Tibial nerve (tissue), 4 donors: ENCODE data around the gene RIPK4. TPM values are rescaled to one million over a fixed set of nuclear protein-coding genes. Genes with fewer than 3 reads are reported as not detected.
"Not testable (repeated sequence)": the region's sequence is repeated elsewhere in the genome, so short reads cannot be mapped to it uniquely, and the experiment has no call there.

Source experiments
- DNase-seq, 2 donors: peaks; one replicate each; pipeline ENCODE4 v3.0.0-alpha.2; 2019; ENCODE audit warnings: low spot score in 2 of 2
- H3K27ac ChIP-seq, 4 donors: fragments of 200-600 bp; sonication (generic) in 3 of 4; one replicate each; pipeline ENCODE4 v1.5.1; 2017 to 2019; ENCODE audit warnings: mild to moderate bottlenecking in 1 of 4
- H3K27me3 ChIP-seq, 2 donors: fragments of 200-600 bp; sonication (generic) in 1 of 2; one replicate each; pipeline versions ENCODE4 v1.5.1 to v1.6.0; 2017 to 2019
- H3K36me3 ChIP-seq, 3 donors: fragments of 200-600 bp; sonication (generic); one replicate each; pipeline ENCODE4 v1.5.1; 2018 to 2019
- H3K4me1 ChIP-seq, 4 donors: fragments of 200-600 bp; sonication (generic) in 3 of 4; one replicate each; pipeline ENCODE4 v1.5.1; 2017 to 2019
- H3K4me3 ChIP-seq, 4 donors: fragments of 200-600 bp; sonication (generic) in 3 of 4; one replicate each; pipeline ENCODE4 v1.5.1; 2017 to 2019; ENCODE audit warnings: mild to moderate bottlenecking in 1 of 4, moderate library complexity in 1 of 4
- H3K9me3 ChIP-seq, 4 donors: fragments of 200-600 bp; sonication (generic) in 3 of 4; one replicate each; pipeline ENCODE4 v1.5.1; 2017 to 2019
- EP300 ChIP-seq, 2 donors: sonication (generic); formaldehyde crosslinking; IDR thresholded peaks; one replicate each; pipeline ENCODE4 v1.6.1; 2017; ENCODE audit warnings: antibody characterized with exemption in 2 of 2, mild to moderate bottlenecking in 1 of 2
- POLR2A ChIP-seq, 2 donors: fragments of 450-650 bp; IDR thresholded peaks; one replicate each; pipeline ENCODE4 v1.6.1; 2017; ENCODE audit warnings: antibody characterized with exemption in 2 of 2, mild to moderate bottlenecking in 2 of 2, moderate library complexity in 2 of 2
- WGBS, 2 donors: methylation state at CpG; one replicate each; pipeline ENCODE4 v1.1.5; 2018; 5-methylcytosine and 5-hydroxymethylcytosine counted together
- total RNA-seq, 4 donors: library from RNA; depleted of rRNA; stranded (reverse); fragments of >200 nt; gene quantifications; one replicate each; pipeline ENCODE4 v1.1.0, GENCODE V29; 2016
- TF ChIP-seq, protein P1 (sequence below), 5 experiments: fragments of 200-600 bp in 3 of 5; fragments of 450-650 bp in 2 of 5; sonication (generic) in 3 of 5; IDR thresholded peaks; one replicate each; pipeline ENCODE4 v1.5.1; 2016 to 2019; ENCODE audit warnings: antibody characterized with exemption in 5 of 5, mild to moderate bottlenecking in 3 of 5, moderate library complexity in 2 of 5

RIPK4 gene
- total RNA-seq, 4 donors from 2014 or later: 0.66 to 1.6 (median 1.2) TPM

GRCh38 chr21:41726630-41726969, 40.3 kb downstream of the RIPK4 start:
- peaks cover 0 to 38% of the 10 kb centered on the region in 2 donors for H3K27me3 ChIP-seq
- 76 to 79% methylated on average over 9 of the region's 9 CpGs for WGBS, 2 donors
- no peak overlapping the region for H3K4me3 ChIP-seq
- DNase-seq: no peak
- no peak overlapping the region for H3K27ac ChIP-seq
- peaks cover 0 to 8% (median 0%) of the 10 kb centered on the region in 4 donors for H3K9me3 ChIP-seq
- H3K36me3 ChIP-seq: no peaks in the 10 kb centered on the region
- TF ChIP-seq EP300 (IDR thresholded peaks at IDR 0.05) (no peak), POLR2A (IDR thresholded peaks at IDR 0.05) (no peak)
- TF ChIP-seq, protein P1, sequence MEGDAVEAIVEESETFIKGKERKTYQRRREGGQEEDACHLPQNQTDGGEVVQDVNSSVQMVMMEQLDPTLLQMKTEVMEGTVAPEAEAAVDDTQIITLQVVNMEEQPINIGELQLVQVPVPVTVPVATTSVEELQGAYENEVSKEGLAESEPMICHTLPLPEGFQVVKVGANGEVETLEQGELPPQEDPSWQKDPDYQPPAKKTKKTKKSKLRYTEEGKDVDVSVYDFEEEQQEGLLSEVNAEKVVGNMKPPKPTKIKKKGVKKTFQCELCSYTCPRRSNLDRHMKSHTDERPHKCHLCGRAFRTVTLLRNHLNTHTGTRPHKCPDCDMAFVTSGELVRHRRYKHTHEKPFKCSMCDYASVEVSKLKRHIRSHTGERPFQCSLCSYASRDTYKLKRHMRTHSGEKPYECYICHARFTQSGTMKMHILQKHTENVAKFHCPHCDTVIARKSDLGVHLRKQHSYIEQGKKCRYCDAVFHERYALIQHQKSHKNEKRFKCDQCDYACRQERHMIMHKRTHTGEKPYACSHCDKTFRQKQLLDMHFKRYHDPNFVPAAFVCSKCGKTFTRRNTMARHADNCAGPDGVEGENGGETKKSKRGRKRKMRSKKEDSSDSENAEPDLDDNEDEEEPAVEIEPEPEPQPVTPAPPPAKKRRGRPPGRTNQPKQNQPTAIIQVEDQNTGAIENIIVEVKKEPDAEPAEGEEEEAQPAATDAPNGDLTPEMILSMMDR (IDR thresholded peaks at IDR 0.05): no peak
- H3K4me1 ChIP-seq: peaks cover 0 to 26% (median 1%) of the 10 kb centered on the region in 4 donors

DNA sequence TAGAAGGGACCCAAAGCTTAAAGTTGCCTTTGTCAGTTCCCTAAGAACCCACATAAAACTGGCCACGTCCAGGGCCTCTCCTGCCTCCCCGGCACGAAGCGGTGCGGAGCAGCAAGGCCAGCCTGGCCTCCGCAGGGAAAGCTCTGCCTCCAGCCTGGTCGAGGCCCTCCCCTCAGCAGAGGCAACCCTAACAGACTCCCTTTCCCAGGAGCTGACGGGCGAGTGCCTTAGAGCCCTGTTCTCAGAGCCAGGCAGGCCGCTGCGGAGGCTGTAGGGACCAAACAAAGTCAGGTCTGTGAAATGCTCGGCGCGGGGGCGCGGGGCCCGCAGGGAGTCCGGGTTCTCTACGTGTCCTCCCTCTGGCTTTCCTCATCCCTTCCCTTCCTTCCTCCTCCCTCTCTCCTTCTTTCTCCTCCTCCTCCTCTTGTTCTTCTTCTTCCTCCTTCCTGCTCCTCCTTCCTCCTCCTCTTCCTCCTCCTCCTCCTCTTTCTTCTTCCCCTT, 40.7 kb downstream of the RIPK4 start:
- no peak for DNase-seq
- H3K27me3 ChIP-seq: peaks cover 0 to 38% of the 10 kb centered on the region in 2 donors
- peak overlapping the region in 1 of 4 donors; percentile 29 for H3K27ac ChIP-seq
- H3K4me3 ChIP-seq: peak overlapping the region in 1 of 4 donors; percentile 28
- H3K36me3 ChIP-seq: no peaks in the 10 kb centered on the region
- WGBS, 2 donors: 20 to 54% methylated on average over 16 to 18 of the region's 19 CpGs
- H3K9me3 ChIP-seq: peaks cover 0 to 4% (median 0%) of the 10 kb centered on the region in 4 donors
- H3K4me1 ChIP-seq: peaks cover 0 to 26% (median 1%) of the 10 kb centered on the region in 4 donors
- TF ChIP-seq EP300 (IDR thresholded peaks at IDR 0.05): no peak
- TF ChIP-seq, protein P1 (IDR thresholded peaks at IDR 0.05): no peak
- no peak for TF ChIP-seq POLR2A (IDR thresholded peaks at IDR 0.05)

DNA sequence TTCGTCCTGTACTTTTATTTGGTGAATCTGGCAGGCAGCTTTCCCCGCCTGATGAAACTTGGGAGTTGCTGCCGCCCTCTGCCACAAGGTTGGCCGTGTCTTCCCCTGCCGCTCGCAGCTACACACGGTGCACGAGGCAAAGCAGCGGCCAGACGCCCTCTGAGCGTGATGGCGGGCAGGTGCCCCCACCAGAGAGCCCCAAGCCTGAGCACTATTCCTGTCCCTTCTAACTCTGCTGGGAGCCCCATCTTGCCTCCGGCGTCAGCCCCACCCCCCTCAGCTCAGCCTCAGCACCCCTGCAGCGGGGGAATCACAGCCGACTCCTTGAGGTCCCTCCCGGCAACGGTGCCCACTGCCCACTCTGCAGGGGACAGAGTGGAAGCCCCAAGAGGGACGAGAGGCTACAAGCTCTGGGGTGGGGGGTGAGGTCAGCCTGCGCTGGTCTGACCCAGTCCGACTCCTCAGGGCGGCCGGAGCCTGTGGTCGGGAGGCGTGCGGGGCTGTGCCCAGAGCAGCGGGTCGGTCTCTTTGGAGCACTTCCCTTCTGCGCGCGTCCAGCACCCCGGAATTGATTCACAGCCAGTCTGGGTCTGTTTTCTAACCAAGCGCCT, 41.3 kb downstream of the RIPK4 start:
- Histone ChIP-seq H3K27ac (peak overlapping the region in 1 of 4 donors; percentile 29), H3K27me3 (peaks cover 0 to 38% of the 10 kb centered on the region in 2 donors), H3K9me3 (no peaks in the 10 kb centered on the region), H3K4me3 (peak overlapping the region in 1 of 4 donors; percentile 28), H3K4me1 (peaks cover 0 to 26% (median 1%) of the 10 kb centered on the region in 4 donors), H3K36me3 (no peaks in the 10 kb centered on the region)
- 32 to 46% methylated on average over 18 to 28 of the region's 33 CpGs for WGBS, 2 donors
- TF ChIP-seq, protein P1 (IDR thresholded peaks at IDR 0.05): no peak
- TF ChIP-seq EP300 (IDR thresholded peaks at IDR 0.05): no peak
- TF ChIP-seq POLR2A (IDR thresholded peaks at IDR 0.05): no peak
- no peak for DNase-seq

GRCh38 chr21:41723835-41724234, 43.0 kb downstream of the RIPK4 start:
- H3K4me3 ChIP-seq, DNase-seq, H3K27ac ChIP-seq, H3K36me3 ChIP-seq, H3K9me3 ChIP-seq: not testable (repeated sequence)
- H3K27me3 ChIP-seq: peaks cover 0 to 32% of the 10 kb centered on the region in 2 donors
- WGBS, 2 donors: 80% methylated on average over 9 of the region's 9 CpGs
- H3K4me1 ChIP-seq: peaks cover 0 to 26% (median 1%) of the 10 kb centered on the region in 4 donors

DNA sequence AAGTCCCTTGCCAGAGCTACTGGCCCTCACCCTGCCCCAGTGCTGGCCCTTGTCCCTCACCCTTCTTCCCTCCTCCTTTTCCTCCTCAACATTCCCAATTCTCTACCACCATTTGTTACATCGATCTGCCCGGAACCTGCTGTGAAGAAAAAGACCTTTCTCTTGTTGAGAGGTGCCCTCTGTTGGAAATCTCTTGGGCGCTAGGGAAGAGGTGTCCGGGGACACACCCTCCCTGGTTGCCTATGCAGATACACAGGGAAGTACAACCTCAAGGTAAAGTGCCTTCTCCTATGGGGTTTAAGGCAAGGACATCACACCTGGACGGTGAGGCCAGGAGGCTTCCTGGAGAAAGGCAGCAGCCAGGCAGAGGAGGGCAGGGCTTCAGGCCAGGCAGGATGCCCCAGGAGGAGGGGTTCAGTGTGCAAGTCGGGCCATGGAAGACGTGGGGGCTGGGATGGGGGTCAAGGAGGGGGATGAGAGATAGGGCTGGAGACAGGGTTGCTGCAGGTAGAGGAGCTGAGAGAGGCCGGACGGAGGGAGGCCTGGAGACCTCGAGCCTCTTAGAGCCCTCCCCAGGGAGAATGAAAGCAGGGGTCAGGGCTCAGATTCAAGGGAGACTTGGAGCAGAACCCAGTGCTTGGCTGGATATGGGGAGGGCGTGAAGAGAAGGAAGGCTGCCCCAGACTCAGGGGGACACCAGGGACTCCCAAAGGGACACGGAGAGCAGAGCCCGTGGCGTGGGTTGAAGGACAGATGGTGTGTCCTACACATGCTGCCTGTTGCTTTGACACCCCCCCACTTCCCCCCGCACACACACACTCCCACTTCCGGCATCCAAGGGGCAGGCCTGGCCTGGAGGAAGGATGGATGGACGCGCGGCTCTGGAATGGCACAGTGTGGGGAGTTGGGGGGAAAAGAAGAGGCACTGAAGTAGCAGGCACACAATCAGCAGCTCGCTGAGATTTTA, 44.5 kb downstream of the RIPK4 start:
- no peak for TF ChIP-seq POLR2A (IDR thresholded peaks at IDR 0.05)
- TF ChIP-seq, protein P1 (IDR thresholded peaks at IDR 0.05): no peak
- no peak for TF ChIP-seq EP300 (IDR thresholded peaks at IDR 0.05)
- no peaks in the 10 kb centered on the region for H3K36me3 ChIP-seq
- peaks cover 0 to 25% of the 10 kb centered on the region in 2 donors for H3K27me3 ChIP-seq
- no peak overlapping the region for H3K4me3 ChIP-seq
- 79 to 86% methylated on average over 20 of the region's 20 CpGs for WGBS, 2 donors
- peaks cover 0 to 19% (median under 1%) of the 10 kb centered on the region in 4 donors for H3K4me1 ChIP-seq
- no peak overlapping the region for H3K27ac ChIP-seq
- H3K9me3 ChIP-seq: no peaks in the 10 kb centered on the region
- DNase-seq: no peak
